T1000 (cell line): ENCODE results near the gene ZFPM1.
"Not testable (repeated sequence)": the region's sequence is repeated elsewhere in the genome, so short reads cannot be mapped to it uniquely, and the experiment has no call there.

Experiments used
- DNase-seq: peaks from one replicate; lab custom pipeline; 2025; ENCODE audit warnings: mixed read lengths; lab: John Stamatoyannopoulos, UW

ZFPM1 gene

GRCh38 chr16:88480829-88481228 lies 27.7 kb downstream of the ZFPM1 start:
- no peak for DNase-seq

GRCh38 chr16:88481851-88482250 lies 28.8 kb downstream of the ZFPM1 start:
- DNase-seq = no peak

- no peak for DNase-seq
Measured at GRCh38 chr16:88482630-88483391, 29.7 kb downstream of the ZFPM1 start.

GRCh38 chr16:88483392-88483641 lies 30.2 kb downstream of the ZFPM1 start:
- no peak for DNase-seq

GRCh38 chr16:88484505-88485365 lies 31.7 kb downstream of the ZFPM1 start:
- DNase-seq = no peak

- DNase-seq = not testable (repeated sequence)
Measured at GRCh38 chr16:88485366-88485741, 32.3 kb downstream of the ZFPM1 start.

GRCh38 chr16:88486398-88487123 lies 33.5 kb downstream of the ZFPM1 start:
- DNase-seq = no peak

GRCh38 chr16:88487124-88487432 lies 34.0 kb downstream of the ZFPM1 start:
- no peak for DNase-seq

- no peak for DNase-seq
Measured at GRCh38 chr16:88487920-88488851, 35.1 kb downstream of the ZFPM1 start.

- DNase-seq = no peak
Measured at GRCh38 chr16:88489163-88489741, 36.2 kb downstream of the ZFPM1 start.

GRCh38 chr16:88491001-88491559 lies 38.0 kb downstream of the ZFPM1 start:
- DNase-seq = no peak

GRCh38 chr16:88491560-88492310 lies 38.7 kb downstream of the ZFPM1 start:
- DNase-seq = no peak

GRCh38 chr16:88493879-88494278 lies 40.8 kb downstream of the ZFPM1 start:
- no peak for DNase-seq

GRCh38 chr16:88494335-88495154 lies 41.5 kb downstream of the ZFPM1 start:
- no peak for DNase-seq

GRCh38 chr16:88495268-88495772 lies 42.2 kb downstream of the ZFPM1 start:
- DNase-seq = no peak

GRCh38 chr16:88497561-88498462 lies 44.7 kb downstream of the ZFPM1 start:
- no peak for DNase-seq

GRCh38 chr16:88498576-88499208 lies 45.6 kb downstream of the ZFPM1 start:
- DNase-seq = no peak

- DNase-seq = no peak
Measured at GRCh38 chr16:88499292-88499691, 46.2 kb downstream of the ZFPM1 start.
